Fibroblast of skin of back (primary cell): ENCODE results near the gene GARNL3.
A peak's percentile ranks its signal among the peaks of the same experiment; 100 is the strongest.

Experiments used
- DNase-seq: peaks from one replicate; pipeline ENCODE4 v3.0.0-alpha.2; 2013

Gene GARNL3

DNA sequence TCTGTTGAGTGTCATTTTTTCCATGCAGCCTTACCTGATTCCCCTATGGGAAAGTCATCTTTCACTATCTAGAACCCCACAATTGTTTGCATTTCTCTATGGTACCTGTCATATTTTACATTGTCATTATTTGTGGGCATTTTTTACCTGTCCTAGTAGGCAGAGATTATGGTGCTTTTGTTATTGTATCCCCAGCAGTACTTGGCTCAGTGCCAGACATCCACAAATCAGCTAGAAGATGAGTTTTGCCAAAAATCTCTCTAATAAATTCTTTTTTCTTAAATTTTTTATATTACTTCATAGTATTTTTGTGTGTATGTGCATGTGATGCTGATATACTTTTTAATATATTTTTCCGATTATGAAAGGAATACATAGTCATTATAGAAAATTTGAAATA lies 13.2 kb downstream of the GARNL3 start:
- DNase-seq = no peak

DNA sequence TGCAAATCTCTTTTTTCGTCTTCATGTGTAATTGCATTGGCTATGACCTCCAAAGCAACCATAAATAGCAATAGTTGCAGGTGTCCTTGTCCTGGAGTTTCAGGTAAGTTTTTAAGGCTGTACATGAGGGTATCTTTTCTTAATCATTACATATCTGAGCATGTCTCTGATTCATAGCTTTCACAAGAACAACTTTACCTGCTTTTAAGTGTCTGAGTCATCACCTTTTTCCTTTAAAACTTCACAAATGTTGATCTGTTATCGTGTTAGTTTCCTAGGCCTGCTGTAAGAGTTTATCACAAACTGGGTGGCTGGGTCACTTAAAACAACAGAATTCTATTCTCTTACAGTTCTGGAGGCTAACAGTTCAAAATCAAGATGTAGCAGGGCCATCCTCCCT lies 13.8 kb downstream of the GARNL3 start:
- DNase-seq = no peak

DNA sequence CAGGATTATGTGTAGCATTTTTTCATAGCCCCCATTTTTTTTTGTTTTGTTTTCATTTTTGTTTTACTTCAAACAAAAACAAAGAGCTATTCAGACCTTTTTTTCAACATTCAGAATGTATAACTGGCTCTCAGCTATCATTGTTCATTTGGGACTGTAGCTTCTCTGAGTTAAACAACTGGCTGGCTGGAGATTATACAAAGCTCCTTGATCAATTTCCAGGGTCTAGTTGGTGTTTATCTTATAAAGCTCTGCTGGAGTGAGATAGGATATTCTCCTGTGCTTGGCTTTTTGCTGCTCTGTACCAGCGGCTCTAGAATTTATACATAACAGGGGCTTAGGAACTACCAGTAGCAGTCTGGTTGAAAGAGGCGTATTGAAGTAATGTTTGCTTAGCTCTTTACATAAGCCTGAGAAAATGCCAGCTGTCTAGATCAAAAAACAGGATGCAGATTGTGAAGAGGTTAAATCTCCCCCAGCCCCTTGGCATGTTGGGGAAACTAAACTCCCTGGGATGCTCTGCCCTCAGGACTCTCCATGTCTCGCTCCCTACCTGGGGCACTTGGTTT lies 15.2 kb downstream of the GARNL3 start:
- no peak for DNase-seq

DNA sequence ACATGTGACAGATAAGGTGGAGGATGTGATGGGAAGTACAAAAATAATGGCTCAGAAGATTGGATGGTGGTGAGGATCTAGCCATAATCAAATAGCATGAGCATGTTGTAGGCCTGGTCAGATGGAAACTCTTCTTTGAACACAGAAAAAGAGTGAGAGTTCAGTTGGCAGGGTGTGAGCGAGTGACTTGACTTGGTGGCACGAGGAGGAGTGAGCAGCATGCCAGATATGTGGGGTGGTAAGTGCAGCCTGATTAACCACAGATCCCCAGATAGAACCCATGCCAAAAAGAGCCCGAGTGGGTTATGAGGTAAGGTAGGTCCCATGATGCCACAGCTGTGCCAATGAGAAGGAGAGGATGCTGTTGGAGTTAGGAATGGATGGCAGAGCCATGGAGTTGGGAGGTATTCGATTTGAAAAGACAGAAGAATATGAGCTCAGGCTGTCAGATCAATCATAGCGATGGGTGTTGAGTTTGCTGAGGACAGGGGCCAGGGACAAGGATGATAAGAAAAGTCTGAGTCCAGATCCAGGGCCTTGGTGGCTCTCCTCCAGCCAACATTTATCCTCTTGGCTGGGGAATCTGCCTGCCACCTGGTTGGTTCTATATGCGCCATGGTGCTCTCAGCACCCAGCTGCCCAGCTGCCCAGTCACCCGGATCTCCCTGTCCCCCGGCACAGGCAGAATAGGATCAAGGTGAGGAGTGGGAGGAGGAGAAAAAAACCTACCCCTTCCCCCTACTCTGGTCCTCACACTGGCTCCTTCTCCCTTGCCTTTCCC lies 16.5 kb downstream of the GARNL3 start:
- DNase-seq = no peak

DNA sequence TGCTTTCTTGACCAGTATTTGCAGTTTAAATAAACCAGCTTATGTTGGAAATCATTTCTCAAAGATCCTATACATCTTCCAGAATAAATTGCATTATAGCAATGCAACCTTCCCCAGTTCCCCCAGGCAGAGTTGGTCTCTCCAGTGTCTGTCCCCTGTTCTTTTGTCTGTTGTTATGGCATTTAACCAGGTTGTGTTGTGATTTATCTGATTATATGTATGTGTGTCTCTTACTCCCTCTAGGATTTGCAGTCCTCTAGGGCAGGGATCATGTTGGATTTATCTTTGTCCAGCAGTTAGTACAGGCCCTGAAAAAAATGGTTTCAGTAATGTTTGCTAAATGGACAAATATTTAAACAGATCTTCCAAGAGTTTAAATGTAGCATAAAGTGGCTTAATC lies 17.3 kb downstream of the GARNL3 start:
- no peak for DNase-seq

DNA sequence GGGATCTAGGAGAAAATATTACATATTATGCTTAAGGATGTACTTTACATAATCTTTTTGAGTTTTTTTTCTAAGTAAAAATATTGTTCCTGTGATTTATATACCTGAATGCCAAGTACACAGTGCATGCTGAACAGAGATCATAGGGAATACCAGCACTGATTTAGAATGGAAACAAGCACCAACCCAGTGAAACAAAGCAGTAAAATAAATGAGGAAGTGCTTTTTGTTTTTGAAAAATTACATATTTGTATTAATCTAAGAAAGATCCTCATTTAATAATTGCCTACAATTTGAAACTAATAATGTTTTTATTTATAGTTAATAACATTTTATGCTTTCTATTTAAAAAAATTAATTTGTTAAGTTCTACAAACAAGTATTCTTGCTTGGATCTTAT lies 18.0 kb downstream of the GARNL3 start:
- DNase-seq = no peak

DNA sequence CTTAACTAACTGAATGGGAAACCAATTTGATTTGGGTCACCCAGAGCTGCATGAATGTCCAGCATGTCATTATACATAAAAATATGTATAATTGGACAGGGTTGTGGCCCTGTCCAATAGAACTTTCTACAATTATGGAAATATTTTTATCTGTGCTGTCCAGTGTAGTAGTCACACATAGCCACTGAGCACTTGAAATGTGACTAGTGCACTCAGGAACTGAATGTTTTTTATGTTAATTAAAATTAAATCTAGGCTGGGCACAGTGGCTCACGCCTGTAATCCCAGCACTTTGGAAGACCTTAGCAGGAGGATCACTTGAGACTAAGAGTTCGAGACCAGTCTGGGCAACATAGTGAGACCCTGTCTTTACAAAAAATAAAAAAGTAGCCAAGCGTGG lies 18.6 kb downstream of the GARNL3 start:
- no peak for DNase-seq

DNA sequence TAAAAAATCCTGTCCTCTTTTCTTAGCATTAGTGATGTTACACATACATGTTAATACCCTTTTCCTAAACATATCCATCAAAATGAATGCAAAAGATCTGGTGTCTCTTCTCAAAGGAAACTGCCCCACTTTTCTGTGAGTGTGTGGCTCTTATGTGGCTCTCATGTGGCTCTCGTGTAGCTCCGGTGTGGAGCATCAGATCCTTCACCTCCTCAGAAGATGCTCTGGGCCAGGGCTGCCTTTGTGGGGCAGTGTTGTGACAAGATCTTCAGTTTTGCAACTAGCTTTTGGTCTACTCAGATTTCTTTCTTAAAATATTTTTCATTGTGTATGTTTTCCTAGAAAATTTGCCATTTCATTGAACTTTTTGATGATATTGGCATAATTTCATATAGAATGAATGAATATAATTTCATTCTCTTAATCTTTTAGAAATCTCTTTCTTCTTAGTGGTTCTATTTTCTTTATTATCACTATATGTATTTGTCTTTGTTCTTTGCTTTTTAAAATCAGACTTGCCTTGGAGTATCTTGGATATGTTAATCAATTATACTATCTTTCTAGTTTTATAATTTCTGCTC lies 19.4 kb downstream of the GARNL3 start:
- peak; percentile 35 for DNase-seq

DNA sequence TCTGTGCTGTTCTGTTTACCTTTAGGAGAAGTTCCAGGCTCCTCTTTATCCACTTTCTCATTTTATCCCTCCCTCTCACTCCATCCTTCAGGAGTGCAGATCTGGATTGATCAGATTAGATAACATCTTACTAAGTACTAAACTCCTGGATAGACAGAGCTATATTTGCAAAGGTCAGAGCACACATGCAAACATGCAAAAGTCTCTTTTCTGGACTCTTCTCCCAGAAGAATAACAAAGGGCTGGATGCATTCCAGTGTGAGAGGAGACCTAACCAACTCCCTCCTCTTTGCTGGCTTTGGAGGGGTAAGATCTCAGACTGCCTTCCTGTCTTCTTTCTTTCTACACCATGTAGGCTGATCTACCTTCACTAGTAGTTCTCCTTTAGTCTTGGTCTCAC lies 21.4 kb downstream of the GARNL3 start:
- DNase-seq = peak; percentile 2

DNA sequence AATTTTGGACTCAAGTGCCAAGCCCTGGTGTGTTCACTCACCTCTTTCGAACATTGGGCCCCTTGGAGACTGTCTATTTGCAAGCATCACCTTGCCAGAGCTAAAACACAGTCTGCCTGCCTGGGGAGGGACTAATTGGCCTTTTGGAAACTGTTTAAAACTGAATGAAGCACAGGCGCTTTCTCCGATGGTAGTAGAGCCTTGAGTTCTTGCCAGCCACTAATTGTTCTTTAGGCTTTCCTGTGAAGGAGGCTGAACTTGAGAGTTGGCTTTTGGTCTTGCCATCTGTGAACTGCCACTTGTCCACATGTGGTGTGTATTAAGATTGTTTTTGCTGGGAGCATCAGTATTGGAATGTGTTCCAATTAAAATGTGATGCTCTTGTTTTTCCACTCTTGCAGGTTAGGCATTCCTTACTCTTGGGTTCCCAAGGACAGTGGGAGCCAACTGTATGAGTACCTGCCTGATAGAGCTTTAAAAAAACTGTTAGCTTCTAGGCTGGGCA lies 26.0 kb downstream of the GARNL3 start:
- no peak for DNase-seq

DNA sequence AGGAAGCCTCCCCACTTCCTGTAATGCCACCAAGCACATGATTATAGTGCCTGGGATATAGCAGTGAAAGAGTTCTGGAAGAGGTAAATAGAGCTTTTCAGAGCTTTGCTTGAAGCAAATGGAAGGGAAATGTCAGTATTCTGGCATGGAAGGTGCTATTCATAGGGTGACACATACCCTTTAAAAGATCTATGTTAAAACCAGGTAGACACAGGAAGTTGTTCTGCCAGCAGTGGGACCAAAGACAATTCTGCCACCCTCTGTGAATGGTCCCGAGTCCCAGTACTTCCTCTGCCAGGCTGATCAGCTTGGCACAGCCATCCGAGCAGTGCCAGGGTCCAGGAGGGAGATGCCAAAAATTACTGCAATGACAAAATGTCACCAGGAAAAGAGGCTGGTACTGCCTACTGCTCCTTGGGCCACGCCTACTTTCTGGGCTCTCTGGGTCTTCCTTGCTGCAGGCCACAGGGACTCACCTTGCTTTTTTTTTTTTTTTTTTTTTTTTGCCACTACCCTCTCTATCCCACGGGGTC lies 26.7 kb downstream of the GARNL3 start:
- DNase-seq = no peak

DNA sequence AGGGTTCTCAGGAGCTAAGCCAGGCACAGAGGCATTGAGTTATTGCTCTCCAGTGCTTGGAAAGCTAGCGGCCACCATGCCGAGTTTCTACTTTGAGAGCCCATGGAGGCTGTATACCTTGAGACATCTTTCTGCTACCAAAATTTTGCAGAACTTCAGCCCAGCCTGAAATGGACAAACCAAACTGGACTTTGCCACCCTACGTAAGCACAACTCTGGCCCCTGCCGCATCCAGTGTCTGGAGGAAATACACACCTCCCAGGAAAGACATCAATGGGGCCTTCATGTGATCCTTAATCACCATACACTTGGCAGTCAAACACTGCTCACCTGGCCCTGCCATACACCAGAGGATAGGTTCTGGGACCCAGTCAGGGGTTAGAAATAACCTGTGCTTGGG lies 27.8 kb downstream of the GARNL3 start:
- no peak for DNase-seq

DNA sequence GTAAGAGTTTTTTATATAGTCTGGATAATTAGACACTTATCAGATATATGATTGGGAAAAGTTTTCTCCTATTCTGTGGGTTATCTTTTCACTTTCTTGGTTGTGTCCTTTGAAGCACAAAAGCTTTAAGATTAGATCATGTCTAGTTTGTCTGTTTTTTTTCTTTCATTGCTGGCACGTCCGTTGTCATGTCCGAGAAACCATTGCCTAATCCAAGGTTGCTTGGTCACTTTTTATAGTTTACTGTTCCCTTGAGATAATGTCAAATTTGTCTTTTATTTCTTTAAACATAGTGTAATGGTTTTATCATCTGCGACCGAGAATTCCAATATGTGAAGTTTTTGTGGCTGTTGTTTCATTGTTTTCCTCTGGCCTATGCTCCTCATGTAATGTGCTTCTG lies 28.8 kb downstream of the GARNL3 start:
- DNase-seq = no peak

DNA sequence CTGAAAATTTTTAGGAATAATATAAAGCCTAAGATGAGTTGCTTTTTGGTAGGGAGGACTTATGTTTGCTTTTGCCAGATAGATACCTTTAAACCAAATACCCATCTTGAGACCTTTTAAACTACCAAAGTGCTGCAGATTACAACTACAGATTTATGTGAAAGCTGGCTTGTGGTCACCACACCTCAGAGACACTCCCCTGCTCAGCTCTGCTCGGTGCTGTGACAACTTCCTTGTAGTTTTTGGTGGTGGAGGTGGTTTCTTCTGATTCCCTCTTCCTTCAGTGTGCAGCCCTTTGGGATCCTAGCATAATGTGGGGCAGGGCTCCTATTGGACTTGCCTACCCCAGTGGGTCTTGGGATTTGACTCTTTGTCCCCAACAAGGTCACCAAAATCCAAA lies 29.2 kb downstream of the GARNL3 start:
- no peak for DNase-seq

DNA sequence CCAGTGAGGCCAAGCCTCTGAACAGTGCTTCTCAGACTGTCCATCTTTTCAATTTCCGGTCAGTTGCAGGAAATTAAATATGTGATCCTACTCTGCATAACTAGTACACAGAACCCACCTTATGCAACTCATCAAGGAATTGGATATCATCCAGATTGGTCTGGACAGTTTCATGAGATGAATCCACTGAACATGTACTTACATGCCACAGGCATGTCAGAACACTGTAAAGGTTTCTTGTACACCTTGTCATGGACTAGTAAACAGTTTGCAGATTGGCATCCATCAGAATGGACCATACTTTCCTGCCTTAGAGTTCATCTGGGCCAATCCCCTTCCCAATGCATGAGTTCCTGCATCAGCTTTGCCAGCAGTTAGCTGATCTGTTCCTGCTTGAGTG lies 30.4 kb downstream of the GARNL3 start:
- no peak for DNase-seq

DNA sequence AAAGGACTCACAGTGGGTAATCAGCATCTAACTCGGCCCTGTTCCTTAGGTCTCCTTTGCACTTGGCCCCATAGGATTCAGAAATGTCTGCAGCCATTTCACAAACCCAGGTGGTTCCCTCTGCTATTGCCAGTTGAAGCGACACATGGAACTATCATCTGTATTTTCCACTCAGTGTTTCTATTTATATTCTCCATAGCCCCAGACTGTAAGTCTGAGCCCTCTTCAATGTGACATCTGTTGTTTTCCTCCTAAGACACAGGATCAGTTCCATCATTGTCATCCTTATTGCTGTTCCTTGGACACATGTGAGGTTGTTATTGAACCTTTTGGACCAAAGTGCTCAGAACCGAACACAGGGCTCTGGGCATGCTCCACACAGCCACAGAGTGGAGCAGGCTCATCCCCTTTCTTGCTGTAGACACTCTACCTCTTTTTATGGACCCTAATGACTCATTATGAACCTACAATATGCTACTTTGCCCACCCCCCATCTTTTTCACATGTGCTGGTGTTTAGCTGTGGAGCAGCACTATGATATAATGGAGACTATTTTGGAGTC lies 36.4 kb downstream of the GARNL3 start:
- DNase-seq = no peak

DNA sequence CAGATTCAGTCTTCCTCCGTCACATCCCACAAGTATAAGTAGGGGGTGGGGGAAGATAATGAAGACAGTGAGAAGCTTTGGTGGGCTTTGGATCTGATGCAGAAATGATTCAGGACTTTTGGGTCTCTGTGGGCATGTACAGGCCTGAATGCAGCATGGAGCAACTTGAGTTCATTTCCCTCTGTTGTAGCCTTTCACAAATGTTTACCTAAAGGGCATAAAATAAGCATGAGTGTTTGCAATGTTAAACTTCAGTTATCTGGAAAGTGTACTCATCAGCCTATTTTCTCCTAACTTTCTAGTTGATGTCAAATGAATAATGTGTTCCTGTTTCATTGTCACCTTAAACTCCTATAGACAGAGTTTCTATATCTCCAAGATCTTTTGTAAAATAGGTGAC lies 39.3 kb downstream of the GARNL3 start:
- DNase-seq = no peak

DNA sequence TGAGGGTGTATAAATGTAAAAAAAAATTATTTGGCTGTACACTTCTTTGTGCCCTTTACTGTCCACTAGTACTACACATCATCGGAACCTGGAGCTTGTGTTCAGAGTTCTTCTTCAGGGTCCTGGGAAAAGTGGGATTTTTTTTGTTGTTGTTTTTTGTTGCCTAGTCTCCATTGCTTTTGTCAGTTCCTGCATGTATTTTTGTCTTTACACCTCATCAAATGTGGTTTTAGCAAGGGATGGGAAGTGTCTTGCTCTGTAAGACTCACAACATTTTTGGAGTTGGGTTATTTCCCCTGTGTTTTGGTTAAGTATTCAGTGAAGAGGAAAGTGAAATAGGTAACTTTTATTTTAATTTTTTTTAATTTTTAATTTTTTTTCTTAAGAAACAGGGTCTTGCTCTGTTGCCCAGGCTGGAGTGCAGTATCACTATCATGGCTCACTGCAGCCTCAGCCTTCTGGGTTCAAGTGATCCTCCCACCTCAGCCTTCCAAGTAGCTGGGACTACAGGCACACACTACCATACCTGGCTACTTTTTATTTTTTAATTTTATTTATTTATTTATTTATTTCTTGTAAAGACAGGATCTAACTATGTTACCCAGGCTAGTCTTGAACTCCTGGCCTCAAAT lies 40.7 kb downstream of the GARNL3 start:
- DNase-seq = no peak

DNA sequence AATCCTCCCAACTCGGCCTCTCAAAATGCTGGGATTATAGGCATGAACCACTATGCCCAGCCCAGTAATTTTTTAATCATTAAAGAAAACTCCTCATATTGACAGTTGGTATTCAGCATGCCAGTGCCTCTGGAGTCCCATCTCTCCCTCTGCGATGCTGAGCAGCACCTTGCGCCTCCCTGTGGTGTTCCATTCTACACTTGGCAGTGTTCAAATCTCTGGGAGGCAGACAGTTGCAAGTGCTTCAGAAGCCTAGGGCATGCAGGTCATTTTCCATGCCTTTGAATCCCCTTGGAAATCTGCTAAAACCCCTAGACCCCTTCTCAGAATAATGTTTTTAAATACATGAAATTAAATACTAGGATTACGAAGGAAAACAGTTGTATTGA lies 41.3 kb downstream of the GARNL3 start:
- no peak for DNase-seq

DNA sequence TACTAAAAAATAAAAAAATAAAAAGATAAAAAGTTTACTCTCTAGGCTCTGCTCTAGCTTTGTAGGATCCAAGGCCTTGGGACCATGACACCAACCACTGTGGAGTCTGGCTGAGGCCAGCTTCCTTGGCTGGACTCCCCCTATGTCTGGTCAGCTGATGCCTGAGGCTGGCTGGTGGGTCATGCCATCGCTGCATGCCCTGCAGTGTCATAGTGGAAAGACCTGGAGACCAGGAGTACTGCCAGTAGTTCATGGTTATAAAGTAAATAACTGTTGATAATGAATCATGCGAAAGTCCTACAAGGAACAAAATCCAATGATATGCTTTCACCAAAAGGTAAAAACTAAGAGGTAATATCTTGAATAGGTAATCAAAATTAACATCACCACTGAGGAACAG lies 43.2 kb downstream of the GARNL3 start:
- no peak for DNase-seq

DNA sequence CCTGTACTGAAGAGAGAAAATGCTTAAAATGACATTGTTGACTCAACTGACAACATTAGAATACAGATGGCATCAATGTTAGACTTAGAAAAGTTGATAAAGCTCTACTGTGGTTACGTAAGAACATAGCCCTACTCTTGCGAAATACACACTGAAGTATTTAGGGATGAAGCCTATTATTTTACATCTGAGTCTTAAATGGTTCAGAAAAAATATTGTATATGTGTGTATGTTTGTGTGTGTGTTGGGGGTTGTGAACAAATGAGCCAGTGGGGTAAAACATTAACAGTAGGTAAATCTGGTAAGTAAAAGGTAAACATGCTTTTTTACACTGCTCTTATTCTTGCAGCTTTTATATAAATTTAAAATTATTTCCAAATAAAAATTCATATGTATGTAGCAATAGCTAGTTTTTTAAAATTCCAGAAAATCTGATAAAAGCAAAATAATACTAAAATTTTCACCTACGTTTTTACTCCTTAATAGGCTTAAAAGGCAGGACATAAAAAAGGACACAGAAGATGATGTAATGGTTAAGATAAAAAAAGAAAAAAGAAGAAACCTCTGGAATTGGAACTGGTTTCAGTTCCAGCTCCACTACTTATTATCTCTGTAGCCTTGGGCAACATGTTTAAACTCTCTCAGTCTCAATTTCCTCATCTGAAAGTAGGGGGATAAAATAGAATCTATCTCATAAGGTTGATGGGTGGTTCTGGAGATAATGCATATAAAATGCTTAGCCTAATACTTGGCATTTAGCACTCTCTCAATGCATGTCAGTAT lies 44.3 kb downstream of the GARNL3 start:
- DNase-seq = no peak

DNA sequence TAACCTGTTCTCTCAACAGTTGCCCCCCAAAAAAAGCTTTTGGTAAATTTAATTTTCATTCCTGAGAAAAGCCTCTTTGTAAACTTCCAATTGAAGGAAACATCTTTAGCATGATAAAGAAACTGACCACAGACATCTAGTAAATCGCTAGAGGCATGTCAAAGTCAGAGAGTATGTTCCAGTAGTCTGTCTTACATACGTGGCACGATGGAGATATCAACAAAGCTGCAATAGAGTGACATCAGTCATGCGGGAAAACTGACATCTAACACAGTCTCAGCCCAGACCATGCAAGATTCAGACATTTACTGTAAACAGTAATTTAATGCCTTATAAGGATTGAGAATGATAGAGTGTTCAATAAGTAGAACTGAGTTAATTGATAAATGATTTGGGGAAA lies 45.1 kb downstream of the GARNL3 start:
- DNase-seq = no peak
